Measurements from ENCODE around the gene KIAA1958.
"Not testable (repeated sequence)": the region's sequence is repeated elsewhere in the genome, so short reads cannot be mapped to it uniquely, and the experiment has no call there.

KIAA1958 gene

DNA sequence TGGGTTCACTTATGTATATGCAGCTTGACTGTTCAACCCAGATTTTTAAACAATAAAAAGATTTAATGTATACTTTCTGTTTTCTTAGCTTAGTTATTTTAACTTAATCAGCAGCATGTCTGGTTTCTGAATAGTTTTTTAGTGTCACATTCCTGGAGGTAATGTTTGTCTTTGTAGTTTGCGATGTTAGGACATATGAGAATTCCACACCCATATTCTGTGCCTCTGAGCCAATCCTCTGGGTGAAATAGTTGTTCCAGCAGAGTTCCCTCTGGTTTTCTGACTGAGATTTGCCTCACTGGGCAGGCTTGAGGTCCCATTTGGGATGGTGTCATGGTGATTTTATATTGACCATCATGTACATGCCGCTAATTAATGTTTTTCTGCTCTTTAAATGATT is 182.7 kb downstream of the KIAA1958 start:
- DNase-seq: no peak

DNA sequence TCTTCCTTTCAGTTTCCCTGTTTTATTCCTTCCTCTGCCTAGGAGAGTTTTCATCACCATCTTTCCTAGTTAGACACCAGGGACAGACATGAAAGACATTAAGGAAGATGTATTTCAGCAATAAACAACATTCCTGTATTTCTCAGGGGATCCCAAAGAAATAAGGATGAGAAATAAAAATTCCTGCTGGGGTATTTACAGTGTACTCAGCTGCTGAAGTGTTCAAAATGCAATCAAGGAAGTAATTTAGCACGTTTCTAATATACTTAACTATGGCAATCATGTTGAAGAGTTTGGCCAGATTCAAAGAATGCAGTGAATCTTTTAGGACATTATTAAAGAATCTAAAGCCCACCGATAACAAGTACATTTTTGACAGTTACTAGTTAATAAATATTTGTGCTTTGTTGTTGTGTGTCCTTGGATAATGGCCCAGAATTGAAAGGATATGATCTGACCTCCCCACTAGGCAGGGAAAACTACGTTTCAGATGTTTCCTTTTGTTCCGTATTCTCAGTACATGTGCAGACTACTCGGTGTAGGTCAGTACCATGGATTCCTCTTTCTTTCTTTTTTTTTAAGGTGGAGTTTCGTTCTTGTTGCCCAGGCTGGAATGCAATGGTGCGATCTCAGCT is 184.5 kb downstream of the KIAA1958 start:
- DNase-seq: no peak

DNA sequence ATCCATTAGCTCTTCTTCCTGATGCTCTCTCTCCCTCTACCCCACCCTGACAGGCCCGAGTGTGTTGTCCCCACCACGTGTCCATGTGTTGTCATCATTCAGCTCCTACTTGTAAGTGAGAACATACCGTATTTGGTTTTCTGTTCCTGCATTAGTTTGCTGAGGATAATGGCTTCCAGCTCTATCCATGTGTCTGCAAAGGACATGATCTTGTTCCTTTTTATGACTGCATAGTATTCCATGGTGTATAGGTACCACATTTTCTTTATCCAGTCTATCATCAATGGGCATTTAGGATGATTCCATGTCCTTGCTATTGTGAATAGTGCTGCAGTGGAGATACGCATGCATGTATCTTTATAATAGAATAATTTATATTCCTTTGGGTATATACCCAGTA is 186.6 kb downstream of the KIAA1958 start:
- not testable (repeated sequence) for DNase-seq

DNA sequence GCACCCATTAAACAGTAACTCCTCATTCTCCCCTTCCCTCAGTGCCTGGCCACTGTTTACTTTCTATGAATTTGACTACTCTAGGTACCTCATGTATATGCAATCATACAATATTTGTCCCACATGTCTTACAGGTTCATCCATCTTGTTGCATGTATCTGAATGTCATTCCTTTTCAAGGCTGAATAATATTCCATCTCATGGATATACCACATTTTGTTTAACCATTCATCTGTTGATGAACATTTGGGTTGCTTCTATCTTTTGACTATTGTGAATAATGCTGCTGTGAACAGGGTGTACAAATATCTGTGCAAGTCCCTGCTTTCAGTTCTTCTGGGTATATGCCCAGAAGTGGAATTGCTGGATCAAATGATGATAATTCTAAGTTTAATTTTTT is 190.4 kb downstream of the KIAA1958 start:
- DNase-seq: no peak

DNA sequence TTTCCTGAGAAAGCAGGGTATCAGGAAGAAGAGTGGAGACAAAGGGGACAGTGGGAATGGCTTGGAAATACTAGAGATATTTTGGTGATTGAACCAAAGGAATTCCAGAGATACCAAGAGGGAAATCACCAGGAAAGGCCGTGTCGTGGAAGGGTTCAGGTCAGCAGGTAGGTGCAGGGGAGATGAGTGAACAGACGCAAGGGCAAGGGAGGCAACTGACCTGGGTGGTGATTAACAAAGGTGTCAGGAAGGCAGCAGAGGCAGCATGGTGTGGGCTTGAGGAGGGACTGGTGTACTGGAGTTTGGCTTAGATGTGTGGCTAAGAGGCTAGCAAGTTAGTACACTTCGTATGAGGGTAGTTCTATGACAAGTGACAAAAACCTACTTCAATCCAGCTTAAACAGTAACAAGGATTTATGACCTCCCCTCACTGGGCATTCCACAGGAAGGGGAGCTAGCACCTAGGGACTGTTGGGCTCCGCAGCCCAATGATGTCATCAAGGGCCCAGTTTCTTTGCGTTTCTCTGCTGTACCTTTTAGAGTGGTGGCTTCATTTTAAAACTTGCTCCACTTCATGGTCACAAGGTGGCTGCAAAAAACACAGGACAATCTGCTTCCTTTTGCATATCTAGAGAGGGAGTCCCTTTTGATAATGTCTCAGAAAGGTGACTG is 194.2 kb downstream of the KIAA1958 start:
- no peak for DNase-seq

DNA sequence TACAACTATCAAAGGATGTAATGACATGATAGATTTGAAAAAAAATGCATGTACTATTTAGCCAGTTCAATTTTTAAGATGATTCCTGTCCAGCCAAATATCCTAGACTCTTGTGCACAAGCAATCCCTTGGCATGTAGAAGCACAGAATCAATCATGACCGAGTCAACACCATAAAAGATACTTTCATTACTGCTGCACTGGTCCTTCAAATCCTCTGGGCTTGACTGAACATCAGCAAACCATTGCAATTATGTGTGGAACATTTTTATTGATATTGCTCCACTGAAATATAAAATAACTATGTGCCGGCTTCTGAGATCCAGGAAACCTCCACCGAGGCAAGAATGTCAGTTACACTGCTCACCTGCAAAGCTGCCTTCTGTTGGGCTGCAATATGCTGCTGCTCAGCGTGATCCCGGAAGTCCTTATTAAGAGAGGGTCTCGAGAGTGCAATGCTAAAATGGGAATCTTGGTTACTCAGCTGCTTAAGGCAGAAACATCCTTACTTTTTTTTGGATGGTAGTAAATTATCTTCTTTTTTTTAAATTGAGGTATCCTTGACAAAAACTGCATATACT is 202.6 kb downstream of the KIAA1958 start:
- DNase-seq: no peak

DNA sequence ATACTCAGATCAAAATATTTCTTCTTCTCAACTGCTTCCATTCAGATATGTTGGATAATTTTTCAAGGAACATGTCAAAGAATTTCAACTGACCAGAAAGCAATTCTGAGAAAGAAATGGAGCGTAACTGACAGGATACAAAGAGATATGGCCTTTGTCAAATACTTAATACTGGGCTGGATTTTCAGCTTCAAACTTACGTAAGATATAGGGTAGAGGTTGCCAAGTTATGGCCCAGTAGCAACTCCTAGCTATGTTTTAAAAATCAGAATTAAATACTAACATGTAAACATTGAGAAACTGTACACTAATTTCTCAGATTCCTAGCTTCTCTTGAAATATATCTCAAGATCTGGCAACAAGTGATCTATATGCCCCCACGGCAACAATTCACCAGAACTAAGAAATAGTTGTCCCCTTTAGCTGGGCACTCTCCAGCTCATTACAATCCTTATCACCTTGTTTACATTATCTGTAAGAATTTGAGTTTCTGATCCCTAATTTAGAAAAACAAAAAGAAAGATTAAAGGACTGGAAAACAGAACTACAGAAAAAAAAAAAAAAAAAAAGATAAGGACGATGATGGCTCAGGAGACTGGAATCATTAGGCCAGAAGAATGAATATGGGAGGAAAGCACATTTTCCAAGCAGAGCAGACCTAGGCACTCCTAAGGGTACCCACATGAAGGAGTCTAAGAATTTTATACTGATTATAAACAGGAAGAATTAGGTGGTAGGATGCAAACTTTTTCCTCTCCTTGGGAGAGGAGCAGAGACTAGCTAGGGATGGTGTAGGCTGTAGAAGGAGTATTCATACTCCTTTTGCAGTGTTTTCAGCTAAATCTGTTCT is 208.3 kb downstream of the KIAA1958 start:
- DNase-seq: no peak

DNA sequence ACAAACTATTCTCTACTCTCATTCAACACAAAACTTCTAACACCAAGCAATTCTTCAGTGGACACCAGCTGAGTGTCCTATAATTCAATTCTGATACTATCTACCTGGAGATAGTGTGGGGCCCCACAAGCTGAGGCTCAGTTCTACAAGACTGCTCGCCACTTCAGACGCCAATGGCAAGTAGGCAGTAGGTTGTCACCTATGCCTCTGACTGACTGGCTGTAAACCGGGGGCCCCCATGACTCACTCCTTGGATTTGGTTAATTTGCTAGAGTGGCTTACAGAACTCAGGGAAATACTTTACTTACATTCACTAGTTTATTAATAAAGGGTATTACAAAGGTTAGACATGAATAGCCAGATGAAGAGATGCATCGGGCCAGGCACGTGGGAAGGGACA is 209.8 kb downstream of the KIAA1958 start:
- DNase-seq: no peak

DNA sequence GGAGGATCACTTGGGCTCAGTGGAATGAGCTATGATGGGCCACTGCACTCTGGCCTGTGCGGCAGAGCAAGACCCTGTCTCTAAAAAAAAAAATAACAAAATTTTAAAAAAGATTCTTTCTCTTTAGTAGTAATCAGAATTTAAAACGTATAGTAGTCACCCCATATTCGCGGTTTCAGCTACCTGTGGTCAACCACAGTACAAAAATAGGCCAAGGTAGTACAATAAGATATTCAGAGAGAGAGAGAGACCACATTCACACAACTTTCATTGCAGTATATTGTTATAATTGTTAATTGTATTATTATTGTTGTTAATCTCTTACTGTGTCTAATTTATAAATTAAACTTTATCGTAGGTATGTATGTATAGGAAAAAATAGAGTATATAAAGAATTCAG is 212.6 kb downstream of the KIAA1958 start:
- no peak for DNase-seq

DNA sequence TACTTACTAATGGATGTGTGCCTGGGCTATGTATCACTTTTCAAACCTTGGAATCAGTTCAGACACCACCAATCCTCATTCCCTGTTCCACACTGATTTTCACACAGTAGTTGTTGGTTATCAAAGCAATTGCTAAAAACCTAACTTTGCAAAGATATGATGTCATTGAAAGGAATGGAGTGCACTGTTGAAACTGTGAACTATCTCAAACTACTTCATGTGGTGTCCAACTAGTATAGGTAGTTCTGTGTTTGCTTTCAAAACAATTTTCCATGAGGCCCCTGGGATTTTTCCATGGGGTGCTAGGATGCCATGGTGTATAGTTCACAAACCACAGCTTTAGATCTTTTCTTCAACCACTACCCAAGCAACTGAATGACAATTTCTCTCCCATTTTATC is 213.5 kb downstream of the KIAA1958 start:
- no peak for DNase-seq

DNA sequence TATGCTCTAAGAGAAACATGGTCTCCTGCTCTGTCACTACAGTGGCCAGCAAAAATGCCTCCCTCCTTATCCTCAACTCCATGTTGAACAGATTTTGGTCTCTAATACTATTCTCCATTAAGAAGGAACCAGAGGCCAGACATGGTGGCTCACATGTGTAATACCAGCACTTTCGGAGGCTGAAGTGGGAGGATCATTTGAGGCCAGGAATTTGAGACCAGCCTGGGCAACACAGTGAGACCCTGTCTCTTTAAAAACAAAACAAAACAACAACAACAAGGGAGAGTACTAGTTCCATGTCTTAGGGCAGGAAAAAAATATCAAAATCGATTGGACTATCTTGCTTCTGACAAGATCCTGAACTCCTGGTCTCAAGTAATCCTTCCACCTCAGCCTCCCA is 216.7 kb downstream of the KIAA1958 start:
- DNase-seq: no peak

DNA sequence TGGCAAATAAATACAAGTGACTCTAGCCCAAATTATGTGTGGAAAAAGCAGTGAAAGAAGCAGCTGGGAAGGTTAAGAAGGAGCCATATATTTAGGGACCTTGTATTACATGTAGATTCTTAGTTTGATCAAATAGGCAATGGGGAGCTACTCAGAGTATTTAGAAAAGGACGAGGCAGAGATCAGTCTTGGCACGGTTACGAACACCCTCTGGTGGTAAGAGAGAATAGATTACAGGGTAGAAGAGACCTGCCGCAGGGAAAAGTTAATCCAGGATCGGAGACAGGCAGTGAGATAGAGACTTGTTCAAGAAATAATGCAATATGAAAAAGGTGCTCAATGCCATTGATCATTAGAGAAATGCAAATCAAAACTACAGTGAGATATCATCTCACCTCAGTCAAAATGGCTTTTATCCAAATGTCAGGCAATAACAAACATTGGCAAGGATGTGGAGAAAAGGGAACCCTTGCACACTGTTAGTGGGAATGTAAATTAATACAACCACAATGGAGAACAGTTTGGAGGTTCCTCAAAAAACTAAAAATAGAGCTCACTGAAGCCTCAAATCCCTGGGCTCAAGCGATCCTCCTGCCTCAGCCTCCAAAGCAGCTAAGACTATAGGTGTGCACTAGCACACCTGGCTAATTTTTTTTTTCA is 219.3 kb downstream of the KIAA1958 start:
- no peak for DNase-seq

DNA sequence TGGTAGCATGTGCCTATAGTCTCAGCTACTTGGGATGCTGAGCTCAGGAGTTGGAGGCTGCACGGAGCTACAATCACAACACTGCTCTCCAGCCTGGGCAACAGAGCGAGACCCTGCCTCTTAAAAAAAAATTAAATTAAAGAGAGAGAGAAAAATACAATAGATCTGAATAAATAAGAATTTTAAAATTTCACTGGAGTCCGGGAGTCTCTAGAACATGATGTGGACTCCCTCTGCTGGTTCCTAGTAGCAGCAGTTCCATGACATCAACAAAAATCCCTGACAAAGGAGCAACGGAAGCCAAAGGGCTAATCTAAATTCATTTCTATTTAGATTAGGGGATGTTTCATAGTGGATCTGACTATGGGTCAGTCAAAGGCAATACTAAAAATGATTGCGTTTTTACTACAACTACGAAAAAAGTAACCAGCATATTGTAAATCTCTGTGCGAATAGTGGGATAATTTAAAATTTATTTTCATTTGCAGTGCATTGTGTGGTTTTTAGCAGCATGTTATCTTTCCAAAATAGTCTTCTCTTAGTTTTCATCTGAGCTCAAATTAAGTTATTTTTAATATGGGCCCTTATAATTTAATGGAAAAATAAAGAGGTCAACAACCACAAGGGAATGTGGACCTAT is 224.5 kb downstream of the KIAA1958 start:
- DNase-seq: no peak

DNA sequence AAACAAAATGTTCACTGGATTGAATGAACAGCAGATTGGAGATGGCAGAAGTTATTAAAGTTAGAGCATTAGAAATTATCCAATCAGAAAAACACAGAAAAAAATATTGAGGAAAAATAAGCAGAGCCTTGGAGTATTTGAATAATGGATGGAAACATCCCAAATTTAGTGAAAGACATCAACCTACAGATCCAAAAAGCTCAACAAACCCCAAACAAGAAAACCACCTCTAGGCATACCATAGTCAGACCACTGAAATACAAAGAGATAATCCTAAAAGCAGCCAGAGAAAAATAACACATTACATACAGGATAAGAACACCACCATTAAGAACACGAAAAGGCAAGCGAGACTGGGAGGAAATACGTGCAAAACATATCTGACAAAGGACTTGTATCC is 226.1 kb downstream of the KIAA1958 start:
- no peak for DNase-seq

DNA sequence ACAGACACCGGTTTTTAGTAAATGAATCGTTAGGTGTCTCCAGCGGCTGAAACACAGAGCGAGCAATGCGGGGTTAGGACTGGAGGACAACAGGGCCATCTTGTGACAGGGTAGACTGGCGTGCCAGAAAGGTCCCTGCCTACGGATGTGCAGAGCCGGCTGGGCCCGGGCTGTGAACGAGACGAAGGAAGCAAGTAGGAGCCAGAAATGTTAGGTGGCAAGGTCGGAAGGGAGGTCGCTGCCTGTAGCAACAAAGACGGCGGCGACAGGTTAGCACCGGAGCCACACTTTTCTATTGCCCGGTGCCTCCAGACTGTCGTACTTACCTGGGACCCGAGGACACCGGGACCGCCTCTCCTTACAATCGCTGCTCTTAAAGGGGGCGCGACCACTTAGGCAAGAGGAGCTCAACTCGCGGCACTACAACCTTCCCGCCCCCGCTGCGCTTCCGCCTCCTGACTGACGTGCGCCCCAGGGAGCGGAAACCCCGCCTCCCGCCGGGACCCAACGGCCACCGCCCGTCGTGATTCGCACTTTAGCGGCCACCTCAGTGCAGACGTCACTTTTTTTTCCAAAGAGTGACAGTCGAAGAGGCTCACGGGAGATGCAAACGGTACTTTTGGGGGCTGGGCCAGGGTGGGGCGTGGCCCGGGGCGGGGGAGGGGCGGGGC is 231.2 kb downstream of the KIAA1958 start, which contains the start of gene INIP:
INIP (minus strand) TSS at position 457 of the 671 bp plus-strand sequence. CDS start 1,632 bp downstream, outside the sequence.
- DNase-seq: peak; percentile 97

Measured in stimulated activated CD4-positive, alpha-beta T cell treated with anti-CD3 and anti-CD28 coated beads, Interleukin-4, amount 100 ng/mL, for 24 hours (primary cell).